ENCODE results near the gene TMED6.

Gene TMED6

GRCh38 chr16:69327585-69328310 is 23.8 kb downstream of the TMED6 start:
- in situ Hi-C loops (cut with MboI; ENCODE audit: low sequenced_read_pairs, unreplicated experiment), result no loop called here
- no peak for DNase-seq (ENCODE audit: low spot score)
- TF ChIP-seq, protein P1, sequence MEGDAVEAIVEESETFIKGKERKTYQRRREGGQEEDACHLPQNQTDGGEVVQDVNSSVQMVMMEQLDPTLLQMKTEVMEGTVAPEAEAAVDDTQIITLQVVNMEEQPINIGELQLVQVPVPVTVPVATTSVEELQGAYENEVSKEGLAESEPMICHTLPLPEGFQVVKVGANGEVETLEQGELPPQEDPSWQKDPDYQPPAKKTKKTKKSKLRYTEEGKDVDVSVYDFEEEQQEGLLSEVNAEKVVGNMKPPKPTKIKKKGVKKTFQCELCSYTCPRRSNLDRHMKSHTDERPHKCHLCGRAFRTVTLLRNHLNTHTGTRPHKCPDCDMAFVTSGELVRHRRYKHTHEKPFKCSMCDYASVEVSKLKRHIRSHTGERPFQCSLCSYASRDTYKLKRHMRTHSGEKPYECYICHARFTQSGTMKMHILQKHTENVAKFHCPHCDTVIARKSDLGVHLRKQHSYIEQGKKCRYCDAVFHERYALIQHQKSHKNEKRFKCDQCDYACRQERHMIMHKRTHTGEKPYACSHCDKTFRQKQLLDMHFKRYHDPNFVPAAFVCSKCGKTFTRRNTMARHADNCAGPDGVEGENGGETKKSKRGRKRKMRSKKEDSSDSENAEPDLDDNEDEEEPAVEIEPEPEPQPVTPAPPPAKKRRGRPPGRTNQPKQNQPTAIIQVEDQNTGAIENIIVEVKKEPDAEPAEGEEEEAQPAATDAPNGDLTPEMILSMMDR (IDR thresholded peaks at IDR 0.05; ENCODE audit: borderline replicate concordance, control extremely low read depth, extremely low read depth, insufficient read depth, missing control alignments), result no peak

DNA sequence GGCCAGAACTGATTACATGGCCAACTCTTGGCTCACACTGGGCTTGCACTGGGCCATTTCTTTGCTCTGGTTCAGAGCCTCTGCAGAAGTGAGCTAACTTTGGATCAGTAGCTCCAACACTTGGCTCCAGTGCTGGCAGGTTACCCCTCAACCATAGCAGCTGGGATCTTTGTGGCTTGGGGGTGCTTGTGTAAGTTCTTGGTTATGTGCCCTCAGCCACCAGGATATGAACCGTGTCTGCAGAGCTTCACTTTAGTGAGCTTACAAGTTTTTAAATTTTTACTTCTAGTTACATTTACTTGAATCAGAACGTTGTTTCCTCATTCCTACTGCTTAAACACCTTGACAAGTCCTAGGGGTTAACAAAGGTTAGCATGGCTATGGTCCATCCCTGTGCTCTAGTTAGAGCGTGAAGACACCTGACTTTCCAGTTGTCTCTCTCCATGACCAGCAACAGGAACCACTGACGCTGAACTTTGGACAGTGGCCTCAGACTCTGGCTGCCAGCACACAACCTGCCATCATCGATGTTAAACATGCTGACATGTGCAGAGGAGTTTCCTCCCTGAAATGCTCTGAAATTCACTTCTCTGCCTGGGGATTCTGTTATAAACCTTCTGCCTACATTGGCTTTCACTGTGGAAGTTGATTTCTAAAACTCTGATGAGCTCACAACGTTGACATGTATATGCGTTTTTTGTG is 25.3 kb downstream of the TMED6 start:
- TF ChIP-seq, protein P1 (IDR thresholded peaks at IDR 0.05; ENCODE audit: borderline replicate concordance, control extremely low read depth, extremely low read depth, insufficient read depth, missing control alignments), result no peak
- no peak for DNase-seq (ENCODE audit: low spot score)
- in situ Hi-C loops (cut with MboI; ENCODE audit: low sequenced_read_pairs, unreplicated experiment), result no loop called here

GRCh38 chr16:69325784-69326171 is 25.8 kb downstream of the TMED6 start:
- TF ChIP-seq, protein P1 (IDR thresholded peaks at IDR 0.05; ENCODE audit: borderline replicate concordance, control extremely low read depth, extremely low read depth, insufficient read depth, missing control alignments), result no peak
- in situ Hi-C loops (cut with MboI; ENCODE audit: low sequenced_read_pairs, unreplicated experiment), result no loop called here
- DNase-seq (ENCODE audit: low spot score), result no peak

DNA sequence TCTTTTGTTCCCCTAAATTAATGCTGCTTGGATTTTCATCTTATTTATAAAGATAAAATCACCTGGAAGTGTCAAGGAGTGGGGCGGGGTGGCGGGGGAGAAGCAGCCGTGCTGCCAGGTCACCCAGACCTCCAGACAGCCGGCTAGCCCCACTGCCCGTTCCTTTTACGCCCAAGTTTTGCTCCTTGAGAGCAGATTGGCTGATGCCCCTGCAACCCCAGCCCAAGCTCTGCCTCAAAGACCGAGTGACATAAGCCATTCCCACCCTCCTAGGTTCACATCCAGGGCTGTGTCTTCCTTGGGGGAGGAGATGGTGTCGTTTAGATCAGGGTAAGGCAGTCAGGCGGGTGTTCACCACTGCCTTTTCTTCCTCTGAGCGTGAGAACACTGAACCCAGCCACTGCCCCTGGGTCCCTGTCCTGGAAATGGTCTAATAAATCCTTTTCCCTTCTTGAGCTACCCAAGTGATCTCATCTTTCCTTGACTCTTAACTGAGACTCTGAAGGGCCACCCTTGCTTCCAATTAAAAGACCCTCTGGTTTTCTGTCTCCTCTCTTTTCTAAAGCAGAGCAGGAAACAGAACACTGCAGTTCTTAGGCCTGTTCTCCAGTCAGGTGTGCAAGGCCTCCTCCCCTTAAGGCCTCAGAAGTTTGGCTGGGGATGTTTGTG is 26.9 kb downstream of the TMED6 start:
- in situ Hi-C loops (cut with MboI; ENCODE audit: low sequenced_read_pairs, unreplicated experiment), result no loop called here
- DNase-seq (ENCODE audit: low spot score), result no peak

DNA sequence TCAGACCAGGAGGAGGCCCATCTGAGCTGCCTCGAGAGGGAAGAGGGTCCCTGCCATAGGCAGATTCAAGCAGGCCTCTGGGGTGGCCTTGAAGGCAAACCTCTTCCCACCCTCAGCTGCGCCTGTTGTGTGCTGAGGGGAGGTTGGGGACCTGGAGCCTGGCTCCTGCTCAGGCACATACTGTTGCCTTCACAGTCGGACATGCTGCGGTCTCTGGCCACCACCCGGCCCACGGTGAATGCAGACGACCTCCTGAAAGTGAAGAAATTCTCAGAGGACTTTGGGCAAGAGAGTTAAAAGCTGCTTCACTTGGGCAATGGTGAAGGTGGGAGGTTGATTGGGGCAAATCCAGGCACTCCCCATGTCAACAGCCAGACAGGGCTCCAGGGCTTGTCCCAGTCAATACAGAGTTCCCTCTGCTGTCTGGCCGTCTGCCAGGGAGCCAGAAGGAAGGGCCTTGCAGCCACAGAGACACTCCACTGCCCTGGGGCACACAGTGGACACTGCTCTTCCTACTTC is 27.5 kb downstream of the TMED6 start:
- DNase-seq (ENCODE audit: low spot score), result no peak
- in situ Hi-C loops (cut with MboI; ENCODE audit: low sequenced_read_pairs, unreplicated experiment), result no loop called here
- TF ChIP-seq, protein P1 (IDR thresholded peaks at IDR 0.05; ENCODE audit: borderline replicate concordance, control extremely low read depth, extremely low read depth, insufficient read depth, missing control alignments), result no peak

More for the DNA sequence above, 26.9 kb downstream of the TMED6 start:
- TF ChIP-seq, protein P1 (IDR thresholded peaks at IDR 0.05; ENCODE audit: borderline replicate concordance, control extremely low read depth, extremely low read depth, insufficient read depth, missing control alignments), result no peak

GRCh38 chr16:69323415-69323814 is 28.2 kb downstream of the TMED6 start:
- in situ Hi-C loops (cut with MboI; ENCODE audit: low sequenced_read_pairs, unreplicated experiment), result no loop called here
- TF ChIP-seq, protein P1 (IDR thresholded peaks at IDR 0.05; ENCODE audit: borderline replicate concordance, control extremely low read depth, extremely low read depth, insufficient read depth, missing control alignments), result no peak

More at GRCh38 chr16:69323415-69323814, 28.2 kb downstream of the TMED6 start:
- no peak for DNase-seq (ENCODE audit: low spot score)

All from GM13976 (cell line).